ENCODE results near the gene IMPA2.
"Not testable (repeated sequence)": the region's sequence is repeated elsewhere in the genome, so short reads cannot be mapped to it uniquely, and the experiment has no call there.

IMPA2 gene

DNA sequence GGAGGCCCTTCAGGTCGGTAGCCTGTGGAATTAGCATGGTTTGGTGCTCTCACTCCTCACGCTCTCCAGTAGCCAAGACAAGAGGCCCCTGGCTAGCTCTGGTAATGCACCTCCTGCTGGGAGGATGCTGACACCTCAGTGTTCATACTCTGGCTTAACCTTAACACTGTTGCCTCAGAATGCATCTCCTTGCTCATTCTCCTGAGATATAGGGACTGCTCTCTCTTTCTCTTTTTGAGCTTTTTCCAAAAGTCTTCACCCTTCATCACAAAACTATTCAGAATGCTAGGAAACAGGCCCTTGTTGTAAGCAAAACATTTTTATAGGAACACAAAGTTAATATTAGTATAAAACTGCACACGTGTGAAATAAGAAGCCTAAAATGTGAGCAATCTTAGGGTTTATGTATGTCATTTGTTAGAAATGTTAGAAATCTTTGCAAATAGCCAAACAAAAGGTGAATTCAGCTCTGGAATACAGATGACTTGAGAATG, 17.3 kb upstream of the IMPA2 start:
- Histone ChIP-seq H3K9ac (ENCODE audit: low read depth, low read length) (no peak overlapping the region), H3K36me3 (ENCODE audit: control insufficient read depth, insufficient read depth, low read length) (no peaks in the 10 kb centered on the region), H3K9me3 (ENCODE audit: control insufficient read depth, insufficient read depth, low read length) (no peaks in the 10 kb centered on the region), H3K27me3 (ENCODE audit: control insufficient read depth, insufficient read depth, low read length) (no peaks in the 10 kb centered on the region), H3K4me3 (ENCODE audit: low read depth, low read length) (no peak overlapping the region), H3K4me1 (ENCODE audit: control insufficient read depth, insufficient read depth, low read length) (0 out of 2 replicates have a peak, but pooled peaks cover 4% of the 10 kb centered on the region), H3K27ac (ENCODE audit: low read depth, low read length) (no peak overlapping the region)

DNA sequence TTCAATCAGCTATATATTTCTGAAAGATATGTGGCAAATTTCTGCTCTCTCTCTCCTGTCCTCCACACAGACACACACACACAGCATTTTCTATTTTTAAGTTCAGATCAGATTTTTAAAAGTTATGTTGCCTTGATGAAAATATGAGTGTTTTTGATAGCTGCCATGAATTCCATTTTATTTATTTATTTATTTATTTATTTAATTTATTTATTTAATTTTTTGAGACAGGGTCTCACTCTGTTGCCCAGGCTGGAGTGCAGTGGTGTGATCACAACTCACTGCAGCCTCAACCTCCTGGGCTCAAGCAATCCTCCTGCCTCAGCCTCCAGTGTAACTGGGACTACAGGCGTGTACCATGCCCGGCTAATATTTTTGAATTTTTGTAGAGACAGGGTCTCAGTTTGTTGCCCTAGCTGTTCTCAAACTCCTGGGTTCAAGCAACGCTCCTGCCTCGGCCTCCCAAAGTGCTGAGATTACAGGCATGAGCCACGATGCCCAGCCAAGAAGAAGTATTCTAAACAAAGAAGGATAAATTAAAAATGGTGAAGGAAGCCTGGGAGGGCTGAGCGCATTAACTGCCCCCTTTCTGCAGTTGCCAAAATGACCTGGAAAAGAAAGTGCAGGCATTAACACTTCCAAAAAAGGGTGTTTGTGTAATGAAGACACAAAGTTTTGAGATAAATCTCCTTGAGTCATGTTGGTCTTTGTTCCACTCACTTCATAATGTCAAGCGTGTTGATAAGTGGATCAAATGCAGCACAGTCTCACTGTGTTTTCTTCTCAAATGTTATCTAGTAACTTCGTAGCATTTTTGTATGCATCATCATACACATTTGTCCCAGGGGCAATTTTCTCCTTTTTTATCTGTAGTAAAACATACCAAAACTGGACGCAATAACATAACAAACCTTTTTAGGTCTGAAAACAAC, 11.1 kb upstream of the IMPA2 start:
- no peak overlapping the region for H3K9ac ChIP-seq (ENCODE audit: low read depth, low read length)
- no peaks in the 10 kb centered on the region for H3K36me3 ChIP-seq (ENCODE audit: control insufficient read depth, insufficient read depth, low read length)
- no peak overlapping the region for H3K4me3 ChIP-seq (ENCODE audit: low read depth, low read length)
- no peak overlapping the region for H3K27ac ChIP-seq (ENCODE audit: low read depth, low read length)
- no peaks in the 10 kb centered on the region for H3K27me3 ChIP-seq (ENCODE audit: control insufficient read depth, insufficient read depth, low read length)
- H3K4me1 ChIP-seq (ENCODE audit: control insufficient read depth, insufficient read depth, low read length), result no peaks in the 10 kb centered on the region
- no peaks in the 10 kb centered on the region for H3K9me3 ChIP-seq (ENCODE audit: control insufficient read depth, insufficient read depth, low read length)

DNA sequence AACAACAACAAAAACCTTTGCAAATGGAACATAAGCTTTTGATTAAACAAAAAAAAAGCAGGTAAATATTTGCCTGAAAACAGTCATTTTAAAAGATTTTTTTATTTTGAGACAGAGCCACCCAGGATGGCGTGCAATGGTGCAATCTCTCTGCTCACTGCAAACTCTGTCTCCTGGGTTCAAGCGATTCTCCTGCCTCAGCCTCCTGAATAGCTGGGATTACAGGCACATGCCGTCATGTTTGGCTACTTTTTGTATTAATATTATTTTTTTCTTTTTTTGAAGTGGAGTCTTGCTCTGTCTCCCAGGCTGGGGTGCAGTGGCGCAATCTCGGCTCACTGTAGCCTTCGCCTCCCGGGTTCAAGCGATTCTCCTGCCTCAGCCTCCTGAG, 10.5 kb upstream of the IMPA2 start:
- H3K9ac ChIP-seq (ENCODE audit: low read depth, low read length); H3K36me3 ChIP-seq (ENCODE audit: control insufficient read depth, insufficient read depth, low read length); H3K9me3 ChIP-seq (ENCODE audit: control insufficient read depth, insufficient read depth, low read length); H3K27me3 ChIP-seq (ENCODE audit: control insufficient read depth, insufficient read depth, low read length); H3K4me3 ChIP-seq (ENCODE audit: low read depth, low read length); H3K4me1 ChIP-seq (ENCODE audit: control insufficient read depth, insufficient read depth, low read length); H3K27ac ChIP-seq (ENCODE audit: low read depth, low read length): not testable (repeated sequence)

DNA sequence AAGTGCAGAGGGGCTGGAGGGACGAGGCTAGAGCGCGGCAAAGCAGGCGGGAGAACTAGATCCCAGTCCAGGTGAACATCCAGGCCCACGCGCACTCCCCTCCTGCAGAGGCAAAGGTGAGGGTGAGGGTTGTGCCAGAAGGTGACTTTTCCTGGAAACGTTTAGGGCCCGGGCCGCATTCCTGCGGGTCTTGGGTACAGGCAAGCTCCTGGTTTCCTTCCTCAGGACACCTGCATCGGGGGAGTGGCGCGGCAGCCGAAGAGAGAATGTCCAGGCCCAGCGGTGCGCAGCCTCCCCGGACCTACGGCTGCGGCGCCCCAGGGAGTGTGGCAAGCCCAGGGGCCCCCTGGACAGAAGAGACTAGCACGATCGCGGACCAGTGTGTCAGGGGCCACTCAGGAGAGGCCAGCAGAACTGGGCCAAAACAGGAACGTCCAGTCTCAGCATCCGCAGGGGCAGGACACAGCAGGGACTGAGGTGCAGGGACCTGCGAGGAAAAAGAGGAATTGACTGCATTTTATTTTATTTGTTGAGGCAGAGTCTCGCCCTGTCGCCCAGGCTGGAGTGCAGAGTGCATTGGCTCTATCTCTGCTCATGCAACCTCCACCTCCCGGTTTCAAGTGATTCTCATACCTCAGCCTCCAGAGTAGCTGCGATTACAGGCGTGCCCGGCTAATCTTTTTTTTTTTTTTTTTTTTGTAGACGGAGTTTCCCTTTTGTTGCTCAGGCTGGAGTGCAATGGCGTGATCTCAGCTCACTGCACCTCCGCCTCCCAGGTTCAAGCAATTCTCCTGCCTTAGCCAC, 8.7 kb upstream of the IMPA2 start:
- Histone ChIP-seq H3K27me3 (ENCODE audit: control insufficient read depth, insufficient read depth, low read length) (no peaks in the 10 kb centered on the region), H3K4me3 (ENCODE audit: low read depth, low read length) (no peak overlapping the region), H3K9ac (ENCODE audit: low read depth, low read length) (no peak overlapping the region), H3K9me3 (ENCODE audit: control insufficient read depth, insufficient read depth, low read length) (no peaks in the 10 kb centered on the region), H3K27ac (ENCODE audit: low read depth, low read length) (no peak overlapping the region), H3K36me3 (ENCODE audit: control insufficient read depth, insufficient read depth, low read length) (no peaks in the 10 kb centered on the region), H3K4me1 (ENCODE audit: control insufficient read depth, insufficient read depth, low read length) (no peaks in the 10 kb centered on the region)

DNA sequence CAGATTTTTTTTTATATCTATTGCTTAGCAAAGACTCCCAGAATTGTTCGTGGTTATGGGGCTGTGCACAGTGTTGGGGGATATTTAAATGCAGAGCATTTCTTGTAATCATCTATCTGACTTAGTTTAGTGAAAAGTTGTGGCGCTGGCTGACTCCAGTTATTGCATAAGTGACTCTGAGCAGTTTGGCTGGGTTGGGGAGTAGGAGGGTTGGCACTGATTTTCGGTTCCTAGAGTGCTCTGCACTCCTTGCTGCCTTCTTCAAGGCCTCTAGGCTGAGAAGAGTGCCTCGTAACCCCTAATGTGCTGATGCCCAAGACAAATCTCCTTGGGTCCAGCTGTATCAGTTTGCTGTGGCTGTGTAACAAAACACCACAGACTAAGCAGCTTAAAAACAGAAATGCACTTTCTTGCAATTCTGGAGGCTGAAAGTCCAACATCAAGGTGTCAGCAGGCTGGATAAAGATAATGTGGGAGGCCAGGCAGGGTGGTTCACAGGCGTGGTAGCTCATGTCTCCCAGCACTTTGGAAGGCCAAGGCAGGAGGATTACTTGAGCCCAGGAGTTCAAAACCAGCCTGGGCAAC, 6.5 kb upstream of the IMPA2 start:
- H3K4me1 ChIP-seq (ENCODE audit: control insufficient read depth, insufficient read depth, low read length), result peaks cover 6% of the 10 kb centered on the region
- no peaks in the 10 kb centered on the region for H3K9me3 ChIP-seq (ENCODE audit: control insufficient read depth, insufficient read depth, low read length)
- H3K36me3 ChIP-seq (ENCODE audit: control insufficient read depth, insufficient read depth, low read length), result no peaks in the 10 kb centered on the region
- H3K9ac ChIP-seq (ENCODE audit: low read depth, low read length), result no peak overlapping the region
- no peaks in the 10 kb centered on the region for H3K27me3 ChIP-seq (ENCODE audit: control insufficient read depth, insufficient read depth, low read length)
- H3K4me3 ChIP-seq (ENCODE audit: low read depth, low read length), result no peak overlapping the region
- no peak overlapping the region for H3K27ac ChIP-seq (ENCODE audit: low read depth, low read length)

DNA sequence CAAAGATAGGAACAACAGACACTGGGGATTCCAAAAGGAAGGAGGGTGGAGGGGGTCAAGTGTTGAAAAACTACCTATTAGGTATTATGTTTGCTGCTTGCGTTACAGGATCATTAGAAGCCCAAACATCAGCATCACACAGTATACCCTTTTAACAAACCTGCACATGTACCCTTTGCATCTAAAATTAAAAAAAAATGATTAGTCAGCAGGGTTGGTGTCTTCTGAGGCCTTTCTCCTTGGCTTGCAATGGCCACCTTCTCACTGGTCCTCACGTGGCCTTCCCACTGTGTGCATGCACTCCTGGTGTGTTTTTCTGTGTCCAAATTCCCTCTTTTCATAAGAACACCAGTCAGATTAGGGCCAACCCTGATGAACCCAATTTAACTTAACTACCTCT, 5.6 kb upstream of the IMPA2 start:
- no peaks in the 10 kb centered on the region for H3K9me3 ChIP-seq (ENCODE audit: control insufficient read depth, insufficient read depth, low read length)
- H3K27me3 ChIP-seq (ENCODE audit: control insufficient read depth, insufficient read depth, low read length), result no peaks in the 10 kb centered on the region
- no peak overlapping the region for H3K4me3 ChIP-seq (ENCODE audit: low read depth, low read length)
- peaks cover 11% of the 10 kb centered on the region for H3K4me1 ChIP-seq (ENCODE audit: control insufficient read depth, insufficient read depth, low read length)
- H3K27ac ChIP-seq (ENCODE audit: low read depth, low read length), result no peak overlapping the region
- H3K9ac ChIP-seq (ENCODE audit: low read depth, low read length), result no peak overlapping the region
- no peaks in the 10 kb centered on the region for H3K36me3 ChIP-seq (ENCODE audit: control insufficient read depth, insufficient read depth, low read length)

DNA sequence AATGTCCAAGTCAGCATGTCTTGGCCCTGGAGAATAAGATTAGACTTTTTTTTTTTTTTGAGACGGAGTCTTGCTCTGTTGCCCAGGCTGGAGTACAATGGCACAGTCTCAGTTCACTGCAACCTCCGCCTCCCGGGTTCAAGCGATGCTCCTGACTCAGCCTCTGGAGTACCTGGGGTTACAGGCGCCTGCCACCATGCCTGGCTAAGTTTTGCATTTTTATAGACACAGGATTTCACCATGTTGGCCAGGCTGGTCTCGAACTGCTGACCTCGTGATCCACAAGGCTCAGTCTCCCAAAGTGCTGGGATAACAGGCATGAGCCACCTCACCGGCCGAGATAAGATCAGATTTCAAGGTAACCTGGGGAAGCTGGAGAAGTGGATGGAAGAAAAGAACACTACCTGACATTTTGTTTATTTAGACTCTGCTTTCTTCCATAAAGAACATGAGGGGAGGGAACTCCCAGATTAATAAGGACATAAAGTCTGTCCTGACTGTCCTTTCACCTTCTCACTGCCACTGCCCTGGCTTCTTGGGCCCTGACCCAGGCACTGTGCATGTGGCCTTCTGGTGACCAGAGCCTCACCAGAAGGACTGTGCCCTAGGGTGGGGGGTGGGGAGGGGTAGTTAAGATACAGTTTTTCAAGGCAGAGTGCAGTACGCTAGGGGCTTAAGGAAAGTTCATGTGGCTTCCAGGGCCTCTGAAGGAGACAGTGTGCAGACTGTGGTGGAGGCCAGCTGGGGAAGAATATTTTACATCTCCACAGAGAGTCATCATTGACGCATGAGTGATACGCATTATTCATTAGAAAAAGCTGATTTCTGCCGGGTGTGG, 4.8 kb upstream of the IMPA2 start:
- Histone ChIP-seq H3K4me1 (ENCODE audit: control insufficient read depth, insufficient read depth, low read length) (peaks cover 11% of the 10 kb centered on the region), H3K9ac (ENCODE audit: low read depth, low read length) (no peak overlapping the region), H3K27ac (ENCODE audit: low read depth, low read length) (no peak overlapping the region), H3K9me3 (ENCODE audit: control insufficient read depth, insufficient read depth, low read length) (no peaks in the 10 kb centered on the region), H3K27me3 (ENCODE audit: control insufficient read depth, insufficient read depth, low read length) (no peaks in the 10 kb centered on the region), H3K36me3 (ENCODE audit: control insufficient read depth, insufficient read depth, low read length) (no peaks in the 10 kb centered on the region), H3K4me3 (ENCODE audit: low read depth, low read length) (no peak overlapping the region)

DNA sequence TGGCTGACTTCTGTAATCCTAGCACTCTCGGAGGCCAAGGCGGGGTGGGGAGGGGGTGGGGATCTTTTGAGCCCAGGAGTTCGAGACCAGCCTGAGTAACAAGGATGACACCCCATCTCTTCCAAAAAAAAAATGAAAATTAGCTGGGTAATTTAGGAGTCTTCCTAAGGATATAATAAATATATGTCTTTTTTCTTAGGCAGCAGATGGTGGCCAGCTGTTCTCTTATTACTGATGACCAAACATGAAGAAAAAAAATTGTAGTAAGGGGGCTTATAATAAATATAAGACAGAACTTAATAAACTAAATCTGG, 4.2 kb upstream of the IMPA2 start:
- Histone ChIP-seq H3K27ac (ENCODE audit: low read depth, low read length) (no peak overlapping the region), H3K4me1 (ENCODE audit: control insufficient read depth, insufficient read depth, low read length) (peaks cover 11% of the 10 kb centered on the region), H3K27me3 (ENCODE audit: control insufficient read depth, insufficient read depth, low read length) (no peaks in the 10 kb centered on the region), H3K9me3 (ENCODE audit: control insufficient read depth, insufficient read depth, low read length) (no peaks in the 10 kb centered on the region), H3K4me3 (ENCODE audit: low read depth, low read length) (no peak overlapping the region), H3K9ac (ENCODE audit: low read depth, low read length) (no peak overlapping the region), H3K36me3 (ENCODE audit: control insufficient read depth, insufficient read depth, low read length) (no peaks in the 10 kb centered on the region)

DNA sequence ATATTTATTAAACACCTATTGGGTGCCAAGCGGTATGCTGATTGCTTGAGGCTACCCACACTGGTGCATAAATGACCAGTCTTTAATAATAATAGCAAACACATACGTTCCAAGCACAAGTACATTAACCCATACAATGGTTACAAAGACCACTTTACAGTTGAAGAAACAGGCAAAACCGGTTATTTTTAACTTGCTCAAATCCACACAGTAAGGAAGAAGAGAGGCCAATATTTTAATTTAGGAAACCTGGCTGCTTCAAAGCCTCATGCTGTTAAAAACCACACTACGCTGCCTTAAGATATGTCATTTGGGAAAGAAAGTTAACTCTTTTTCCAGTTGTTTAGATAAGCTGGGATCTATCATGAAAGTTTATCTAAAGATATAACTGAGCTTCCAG, 2.4 kb upstream of the IMPA2 start:
- Histone ChIP-seq H3K27me3 (ENCODE audit: control insufficient read depth, insufficient read depth, low read length) (no peaks in the 10 kb centered on the region), H3K9ac (ENCODE audit: low read depth, low read length) (no peak overlapping the region), H3K27ac (ENCODE audit: low read depth, low read length) (no peak overlapping the region), H3K4me1 (ENCODE audit: control insufficient read depth, insufficient read depth, low read length) (peaks cover 24% of the 10 kb centered on the region), H3K4me3 (ENCODE audit: low read depth, low read length) (no peak overlapping the region), H3K9me3 (ENCODE audit: control insufficient read depth, insufficient read depth, low read length) (no peaks in the 10 kb centered on the region), H3K36me3 (ENCODE audit: control insufficient read depth, insufficient read depth, low read length) (no peaks in the 10 kb centered on the region)

DNA sequence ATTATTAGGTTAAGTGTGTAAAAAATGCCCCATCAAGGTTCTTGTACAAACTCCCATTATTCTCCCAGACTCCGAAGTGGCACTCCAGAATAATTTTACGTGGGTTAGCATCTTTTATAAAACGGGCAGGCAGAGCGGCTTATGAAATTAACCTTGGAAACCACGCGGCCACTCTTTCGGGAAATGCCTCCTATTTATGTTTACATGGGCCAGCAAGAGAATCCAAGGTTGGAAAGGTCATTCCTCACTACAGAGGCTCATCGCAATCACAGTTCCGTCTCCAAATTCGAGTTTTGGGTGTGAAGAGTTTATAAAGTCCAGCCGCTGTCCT, 1.2 kb upstream of the IMPA2 start:
- peak overlapping the region; percentile 66 for H3K4me3 ChIP-seq (ENCODE audit: low read depth, low read length)
- peak overlapping the region; percentile 91 for H3K9ac ChIP-seq (ENCODE audit: low read depth, low read length)
- peaks cover 27% of the 10 kb centered on the region for H3K4me1 ChIP-seq (ENCODE audit: control insufficient read depth, insufficient read depth, low read length)
- H3K27me3 ChIP-seq (ENCODE audit: control insufficient read depth, insufficient read depth, low read length), result no peaks in the 10 kb centered on the region
- H3K27ac ChIP-seq (ENCODE audit: low read depth, low read length), result peak overlapping the region; percentile 99
- no peaks in the 10 kb centered on the region for H3K36me3 ChIP-seq (ENCODE audit: control insufficient read depth, insufficient read depth, low read length)
- no peaks in the 10 kb centered on the region for H3K9me3 ChIP-seq (ENCODE audit: control insufficient read depth, insufficient read depth, low read length)
